HG02840 (cell line): ENCODE measurements around the gene IRX6.

Experiments
- ATAC-seq: cut with Tn5 transposase; IDR thresholded peaks from one replicate; pipeline ENCODE4 v1.9.1; 2021; ENCODE audit warnings: mild to moderate bottlenecking, moderate library complexity, moderate number of reproducible peaks; ENCODE audit not compliant: unreplicated experiment, low FRiP score

The IRX6 gene

DNA sequence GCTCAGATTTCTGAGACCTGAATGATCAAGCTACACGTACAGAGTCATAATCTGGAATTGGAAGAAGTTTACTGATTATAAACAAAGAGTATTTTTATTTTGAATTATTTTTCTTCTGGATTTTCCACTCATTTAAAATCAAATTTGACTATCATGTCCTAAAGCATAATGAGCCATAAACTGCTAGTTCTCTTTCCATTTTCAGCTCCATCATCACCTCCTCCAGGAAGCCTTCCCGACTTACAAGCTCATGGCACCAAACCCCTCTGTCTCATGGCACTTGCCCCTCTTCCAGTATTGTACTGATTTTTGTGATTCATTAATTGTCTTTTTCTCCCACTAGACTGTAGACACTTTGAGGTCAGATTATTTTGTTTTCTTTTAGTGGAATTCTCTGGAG lies 35.9 kb downstream of the IRX6 start:
- no peak for ATAC-seq

DNA sequence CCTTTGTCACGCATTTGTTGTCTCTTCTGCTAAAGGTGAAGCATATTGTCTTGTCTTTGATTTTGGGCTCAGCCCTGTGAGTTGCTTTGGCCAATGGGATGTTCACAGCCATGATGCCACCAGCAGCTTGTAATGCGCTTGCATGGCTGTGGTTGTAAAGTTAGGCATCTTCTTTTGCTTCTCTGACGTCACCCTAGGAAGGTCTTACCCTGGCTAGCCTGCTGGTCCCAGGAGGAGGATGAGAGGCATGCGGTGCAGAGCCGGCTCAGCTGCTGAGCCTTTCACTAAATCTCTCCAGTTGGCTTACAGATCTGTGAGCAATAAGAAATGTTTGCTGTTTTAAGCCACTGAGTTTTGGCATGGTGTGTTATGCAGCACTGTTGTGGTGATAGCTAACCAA lies 40.8 kb downstream of the IRX6 start:
- no peak for ATAC-seq

DNA sequence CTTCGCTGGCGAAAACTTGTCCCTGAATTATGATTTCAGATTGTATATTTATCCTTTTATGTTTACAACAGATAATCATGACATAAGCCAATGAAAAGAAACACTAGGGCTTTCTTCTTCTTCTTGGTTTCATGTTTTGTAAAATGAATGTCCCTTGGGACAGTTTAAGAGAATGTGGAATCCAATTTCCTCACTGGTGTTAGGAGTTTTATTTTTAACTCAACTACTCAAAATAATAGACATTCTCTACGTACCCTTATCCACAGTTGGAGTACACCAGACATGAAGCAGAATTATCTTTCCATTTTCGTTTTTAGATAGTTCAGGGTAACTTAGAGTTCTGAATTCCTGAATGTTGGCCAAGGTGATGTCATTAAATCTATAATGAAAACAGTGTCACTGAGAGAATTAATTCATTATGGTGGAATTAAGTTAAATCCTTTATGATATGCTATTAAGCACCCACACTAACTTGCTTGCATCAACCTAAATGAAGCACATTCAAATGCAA lies 43.4 kb downstream of the IRX6 start:
- no peak for ATAC-seq

DNA sequence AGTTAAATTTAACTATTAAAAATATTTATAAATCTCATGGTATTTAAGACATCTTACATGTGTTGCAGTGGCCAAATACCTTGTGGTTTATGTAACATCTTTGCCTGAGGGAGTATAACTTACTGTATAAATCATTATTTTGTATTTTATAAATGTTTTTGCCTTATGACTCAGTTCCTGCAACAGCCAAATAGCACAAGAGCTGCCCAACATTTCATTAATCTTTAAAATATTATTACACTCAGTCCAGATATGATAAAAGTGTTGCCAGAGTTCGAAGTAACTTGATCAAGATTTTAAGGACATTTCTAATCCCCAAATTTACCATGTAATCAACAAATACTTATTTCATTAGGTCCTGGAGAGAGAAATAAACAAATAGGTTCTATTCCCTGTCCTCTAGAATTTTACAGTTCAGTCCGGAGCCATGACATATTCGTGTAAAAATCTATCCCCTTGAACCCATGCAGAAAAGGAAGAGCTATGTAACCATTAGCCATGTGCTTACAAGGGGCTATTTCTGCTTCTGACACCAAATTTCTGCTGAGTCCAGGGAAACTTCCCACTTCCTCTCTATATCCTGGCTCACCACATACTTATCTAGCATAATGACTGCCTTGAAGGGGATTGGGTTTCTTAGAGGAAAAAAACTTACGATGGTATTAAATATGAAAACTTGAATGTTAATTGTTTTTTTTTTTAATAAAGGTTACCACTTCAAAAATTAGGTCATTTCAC lies 44.0 kb downstream of the IRX6 start:
- no peak for ATAC-seq

DNA sequence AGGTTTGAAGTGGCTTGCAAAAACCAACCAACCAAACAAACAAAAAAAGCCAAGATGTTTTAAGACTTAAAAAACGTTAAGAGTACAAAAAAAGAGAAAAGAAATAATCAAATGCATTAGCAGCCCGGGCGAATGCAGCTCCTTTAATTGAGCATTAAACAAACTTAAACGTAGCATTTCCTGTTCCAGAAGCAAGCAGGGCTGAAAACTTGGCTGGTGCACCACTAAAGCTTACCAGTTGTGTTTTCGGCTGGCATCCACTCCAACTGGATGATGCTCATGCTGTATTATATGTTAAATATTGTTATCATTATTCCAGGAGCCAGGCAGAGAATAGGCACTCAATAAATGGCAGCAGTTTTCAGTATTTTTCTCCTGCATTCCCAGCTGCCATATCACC lies 45.1 kb downstream of the IRX6 start:
- no peak for ATAC-seq

DNA sequence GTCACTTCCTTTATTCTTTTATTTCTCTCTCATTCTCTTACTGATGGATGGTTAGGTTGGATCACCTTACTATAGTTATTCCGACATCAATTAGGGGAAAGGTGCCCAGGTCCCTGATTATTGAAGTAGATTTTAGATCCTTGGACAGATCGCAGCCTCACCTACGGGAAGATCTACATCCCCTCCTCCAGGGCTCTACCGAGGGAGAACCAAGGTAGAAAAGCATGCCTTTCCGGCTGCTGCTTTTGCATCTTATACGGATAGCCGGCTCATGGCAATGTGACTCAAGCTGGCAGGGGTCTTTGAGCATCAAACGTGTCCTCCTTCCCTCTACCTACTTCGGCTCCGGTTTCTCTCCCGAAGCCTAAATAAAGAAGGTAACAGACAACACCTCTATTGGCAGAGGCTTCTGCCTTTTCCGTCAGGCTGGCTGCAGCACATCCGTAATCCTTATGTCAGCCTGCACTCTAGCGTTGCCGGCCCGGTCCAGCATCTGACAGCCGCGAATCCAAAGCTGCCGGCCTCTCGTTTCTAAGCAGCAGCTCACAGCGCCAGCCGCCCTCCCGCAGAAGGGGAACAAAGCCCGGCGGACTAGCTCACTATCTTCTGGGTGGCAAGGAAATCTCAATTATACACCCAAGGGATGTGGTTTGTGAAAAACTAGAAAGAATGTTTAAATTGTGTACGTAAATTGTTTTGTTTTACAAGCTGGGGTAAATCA lies 46.9 kb downstream of the IRX6 start:
- no peak for ATAC-seq

DNA sequence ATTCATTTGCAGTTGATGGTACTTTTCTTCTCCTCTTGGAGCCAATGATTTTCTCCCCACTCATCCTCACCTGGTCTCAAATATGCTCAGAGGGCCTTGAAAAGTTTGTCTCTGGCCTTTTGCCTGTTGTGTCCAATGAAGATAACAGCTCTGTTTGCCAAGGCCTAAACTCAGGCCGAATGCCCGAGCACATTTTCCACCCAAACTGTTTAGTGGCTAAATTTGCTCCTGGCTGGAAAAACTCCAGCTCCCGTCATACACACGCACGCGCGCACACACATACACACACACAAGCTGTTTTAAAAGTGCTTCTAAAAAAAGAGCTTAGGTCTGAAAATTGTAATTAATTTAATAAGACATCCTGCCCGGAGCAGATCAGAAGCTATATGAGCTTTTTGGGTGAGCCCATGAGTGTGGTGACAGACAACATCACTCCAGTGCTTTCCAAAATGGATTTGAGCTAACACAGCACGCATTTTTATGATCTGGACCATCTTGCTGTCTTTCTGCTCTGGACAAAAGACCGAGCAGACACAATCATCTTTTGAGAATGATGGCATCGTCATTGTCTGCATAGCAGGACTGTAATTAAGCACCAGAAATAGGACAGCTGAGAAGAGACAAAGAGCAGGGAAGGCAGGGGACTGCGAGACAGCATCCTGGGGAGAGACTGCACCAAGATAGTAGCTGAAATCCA lies 48.9 kb downstream of the IRX6 start:
- no peak for ATAC-seq

DNA sequence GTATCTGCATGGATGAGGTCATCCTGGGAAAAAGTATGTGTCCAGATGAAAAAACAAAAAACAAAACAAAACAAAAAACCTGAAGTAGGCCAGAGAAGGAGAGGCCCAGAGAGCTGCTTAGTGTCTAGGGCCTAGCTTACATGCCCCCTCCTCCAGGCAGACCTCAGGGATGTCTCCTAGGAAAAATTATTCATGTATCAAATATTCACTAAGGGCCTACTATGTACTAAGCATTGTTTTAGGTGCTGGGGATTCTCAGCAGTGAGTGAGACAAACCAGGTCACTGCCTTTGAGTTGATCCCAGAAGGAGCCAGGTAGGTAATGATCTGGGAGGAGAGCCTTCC lies 49.5 kb downstream of the IRX6 start:
- ATAC-seq: no peak

DNA sequence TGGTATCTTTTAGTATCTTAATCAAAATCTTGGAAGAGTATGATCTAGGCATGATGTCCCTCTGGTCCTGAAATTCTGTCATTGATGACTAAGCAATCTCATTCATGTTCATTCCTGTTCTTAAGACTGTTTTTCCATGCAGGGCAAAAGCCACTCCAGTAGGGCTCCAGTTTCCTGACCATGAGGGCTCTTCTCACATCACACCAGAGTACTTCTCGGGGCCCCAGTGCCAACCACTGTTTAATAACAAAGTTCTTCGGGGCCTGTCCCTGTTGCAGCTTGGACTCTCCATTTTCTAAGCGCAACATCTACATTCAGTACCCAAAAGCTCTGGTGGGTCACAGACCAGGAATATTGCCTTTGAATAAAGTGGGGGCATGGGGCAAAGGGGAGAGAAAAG lies 52.0 kb downstream of the IRX6 start:
- ATAC-seq: no peak

DNA sequence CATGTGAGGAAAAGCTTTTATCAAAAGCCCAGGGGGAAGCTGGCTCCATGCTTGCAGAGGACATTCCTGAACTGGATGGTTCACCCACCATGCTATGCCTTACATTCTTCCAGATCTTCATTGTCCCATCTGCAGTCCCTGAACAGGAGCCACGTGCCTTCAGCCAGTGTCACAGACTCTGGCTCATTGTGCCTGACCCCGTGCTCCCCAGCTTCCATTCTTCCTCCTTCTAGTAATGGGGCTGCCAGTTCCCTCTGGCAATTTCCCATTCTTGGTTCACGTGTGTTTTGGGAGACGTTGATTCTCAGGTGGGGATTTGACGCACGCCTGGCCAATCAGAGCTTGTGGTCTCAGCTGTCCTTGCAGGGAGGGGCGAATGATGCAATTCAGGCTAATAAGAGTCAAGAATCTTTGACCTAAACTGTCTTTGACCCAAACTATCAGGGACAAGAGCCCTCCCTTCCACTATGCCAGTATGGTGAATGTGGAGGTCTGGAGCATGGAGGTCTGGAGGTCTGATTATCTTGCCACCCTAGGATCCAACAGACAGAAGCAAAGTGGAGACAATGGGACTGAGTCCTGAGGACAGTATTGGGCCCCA lies 52.7 kb downstream of the IRX6 start:
- ATAC-seq: no peak

DNA sequence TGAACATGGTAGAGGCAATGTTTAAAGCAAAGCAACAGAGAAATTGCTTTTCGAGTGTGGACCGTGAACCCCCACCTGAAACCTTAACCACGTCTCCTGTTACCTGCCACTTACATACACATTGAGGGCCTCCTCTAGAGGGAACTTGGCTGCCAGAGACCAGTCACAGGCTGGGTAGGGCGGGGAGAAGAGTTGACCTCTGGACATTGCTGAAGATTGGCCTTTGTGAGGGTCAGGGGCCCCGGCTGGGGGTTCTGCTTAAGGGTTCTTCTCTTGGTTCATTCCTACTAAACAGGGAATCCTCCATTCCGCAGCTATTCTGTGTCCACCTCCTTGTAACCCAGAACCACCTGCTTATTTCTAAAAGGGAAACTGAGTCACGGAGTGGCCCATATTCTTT lies 53.8 kb downstream of the IRX6 start:
- ATAC-seq: no peak

DNA sequence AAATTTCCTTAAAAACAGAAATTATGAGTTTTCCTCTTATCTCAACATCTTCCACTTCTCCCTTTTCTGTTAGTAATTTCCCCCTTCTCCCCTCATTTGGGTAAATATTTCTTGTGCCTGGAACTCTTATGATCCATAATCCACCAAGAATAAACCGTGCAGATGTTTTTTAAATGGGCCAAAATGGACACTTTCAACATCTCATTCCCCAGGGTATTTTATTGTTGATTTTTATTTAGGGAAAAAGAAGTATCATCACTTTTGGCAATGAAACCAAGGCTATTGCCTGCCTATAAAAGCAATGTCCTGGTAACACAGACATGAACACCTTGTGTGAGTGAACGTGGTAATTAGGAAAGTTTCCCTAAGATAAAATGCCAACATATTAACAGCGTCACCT lies 54.6 kb downstream of the IRX6 start:
- no peak for ATAC-seq

DNA sequence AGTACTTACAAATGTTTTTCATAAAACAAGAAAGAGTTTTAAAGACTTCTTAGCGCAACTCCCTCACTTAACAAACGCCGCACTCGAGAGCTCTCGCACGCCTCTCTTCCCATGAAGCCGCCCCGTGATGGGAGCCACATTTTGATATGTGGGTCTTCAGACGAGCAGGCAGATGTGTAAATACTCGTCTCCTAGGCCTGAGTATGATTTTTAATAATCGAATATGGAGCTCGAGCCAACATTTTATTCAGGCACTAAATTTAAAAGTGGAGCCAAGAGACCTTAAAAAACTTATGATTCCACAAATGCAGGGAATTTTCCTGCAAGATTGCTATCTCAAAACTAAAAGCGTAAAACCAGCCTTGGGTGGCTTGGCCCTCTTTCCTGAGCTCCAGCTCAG lies 55.4 kb downstream of the IRX6 start:
- ATAC-seq: no peak

DNA sequence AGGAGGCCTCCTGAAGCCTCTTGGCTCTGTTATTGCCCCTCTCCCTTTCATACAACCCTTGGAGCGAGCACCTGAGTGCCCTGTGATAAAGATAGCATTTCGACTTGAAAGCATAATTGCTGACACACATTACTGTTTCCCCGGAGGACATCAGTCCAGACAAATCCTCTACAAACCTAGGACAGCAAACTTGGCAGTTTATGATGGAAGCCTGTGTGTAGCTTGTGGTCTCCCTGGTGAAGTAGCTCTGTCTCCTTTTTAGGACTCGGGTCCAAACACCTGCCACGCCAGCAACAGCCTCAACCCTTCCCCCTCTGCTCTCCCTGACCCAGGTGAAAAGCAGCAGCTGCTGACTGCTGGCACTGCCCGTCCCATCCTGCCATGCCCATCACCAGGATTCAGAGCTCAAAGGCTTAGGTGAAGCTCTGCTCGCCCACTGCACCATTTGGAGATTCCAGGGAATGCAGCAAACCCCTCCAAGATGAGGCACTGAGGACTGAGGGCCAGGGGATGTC lies 55.9 kb downstream of the IRX6 start:
- no peak for ATAC-seq
